Endothelial cell of umbilical vein (primary cell): Measurements from ENCODE around the gene ANKMY1. TPM values are rescaled to one million over a fixed set of nuclear protein-coding genes. Genes with fewer than 3 reads are reported as not detected.

Experiments
- BruUV-seq: library from RNA; stranded (reverse); fragments of 400-500 nt; replicated peaks from 2 replicates; lab custom pipeline; 2021; lab: Mats Ljungman, UMichigan
- CTCF ChIA-PET: fragments of 300-600, 350-600 bp; sonication (Branson Sonifier 250); formaldehyde crosslinking; loops from one replicate; lab custom pipeline; 2021; ENCODE audit warnings: antibody characterized with exemption, inconsistent platforms; lab: Charles Lee
- POLR2A ChIA-PET: fragments of 300-600, 350-600 bp; sonication (Branson Sonifier 250); formaldehyde crosslinking; loops from one replicate; lab custom pipeline; 2021; ENCODE audit warnings: antibody characterized with exemption, inconsistent platforms; lab: Charles Lee
- DNase-seq: peaks from one replicate; pipeline ENCODE4 v3.0.0-alpha.2; 2011; ENCODE audit warnings: low read depth, low spot score
- FAIRE-seq: peaks from 2 replicates; lab custom pipeline; 2011; peaks lifted over from hg19 to GRCh38; lab: Jason Lieb, UNC
- H2AFZ ChIP-seq: 2 replicates; pipeline ENCODE4 v1.6.0; 2012; ENCODE audit warnings: low read depth, low read length, control low read depth, inconsistent platforms
- H3K27ac ChIP-seq: 2 replicates; pipeline ENCODE4 v1.5.1; 2011; ENCODE audit warnings: low read depth, mild to moderate bottlenecking, control low read depth, low read length, moderate library complexity; ENCODE audit not compliant: insufficient read depth
- H3K27me3 ChIP-seq, 2 experiments: 2 replicates each; pipeline versions ENCODE4 v1.6.0 to v1.6.1; 2011; ENCODE audit warnings: low read length in 2 of 2, mixed read lengths in 1 of 2; ENCODE audit not compliant: control insufficient read depth in 2 of 2, insufficient read depth in 2 of 2
- H3K36me3 ChIP-seq, 2 experiments: 2 replicates in 1 of 2; 3 replicates in 1 of 2; pipeline ENCODE4 v1.5.1; 2011; ENCODE audit warnings: low read length in 2 of 2, mild to moderate bottlenecking in 1 of 2, moderate library complexity in 1 of 2; ENCODE audit not compliant: control insufficient read depth in 2 of 2, insufficient read depth in 2 of 2; ENCODE audit errors: extremely low read depth in 1 of 2
- H3K4me1 ChIP-seq: 3 replicates; pipeline ENCODE4 v1.5.1; 2011; ENCODE audit warnings: mild to moderate bottlenecking, low read length; ENCODE audit not compliant: control insufficient read depth, insufficient read depth; ENCODE audit errors: extremely low read depth
- H3K4me2 ChIP-seq: 2 replicates; pipeline ENCODE4 v1.6.1; 2011; ENCODE audit warnings: low read length, control low read depth, mixed read lengths; ENCODE audit not compliant: insufficient read depth
- H3K4me3 ChIP-seq, 3 experiments: fragments of 200-600 bp in 1 of 3; sonication (generic), shearing (Covaris generic) in 1 of 3; replicated peaks in 1 of 3; 2 replicates each; pipeline ENCODE4 v1.5.1; 2011 to 2016; ENCODE audit warnings: control low read depth in 3 of 3, low read length in 3 of 3, mild to moderate bottlenecking in 2 of 3, inconsistent platforms in 1 of 3, low read depth in 1 of 3, moderate library complexity in 1 of 3; ENCODE audit not compliant: insufficient read depth in 1 of 3
- H3K79me2 ChIP-seq: 2 replicates; pipeline ENCODE4 v1.6.0; 2012; ENCODE audit warnings: low read length, inconsistent platforms; ENCODE audit not compliant: control insufficient read depth, insufficient read depth
- H3K9ac ChIP-seq: replicated peaks from 2 replicates; pipeline ENCODE3; 2011; ENCODE audit warnings: low read length, control low read depth; ENCODE audit not compliant: insufficient read depth; ENCODE audit errors: extremely low read depth
- H3K9me1 ChIP-seq: replicated peaks from 3 replicates; pipeline ENCODE4 v1.6.0; 2011; ENCODE audit warnings: mild to moderate bottlenecking, low read length; ENCODE audit not compliant: control insufficient read depth, insufficient read depth; ENCODE audit errors: extremely low read depth
- H3K9me3 ChIP-seq: replicated peaks from 2 replicates; pipeline ENCODE4 v1.5.1; 2012; ENCODE audit warnings: low read length, inconsistent platforms; ENCODE audit not compliant: control insufficient read depth, insufficient read depth
- H4K20me1 ChIP-seq: replicated peaks from 2 replicates; pipeline ENCODE3; 2011; ENCODE audit warnings: mild to moderate bottlenecking, low read length; ENCODE audit not compliant: control insufficient read depth, insufficient read depth; ENCODE audit errors: extremely low read depth
- CTCF ChIP-seq, 2 donors: IDR thresholded peaks; 1 replicate in 1 of 2; 2 replicates in 1 of 2; pipeline ENCODE4 v1.5.1; 2011; ENCODE audit warnings: low read length in 2 of 2, mild to moderate bottlenecking in 2 of 2, moderate library complexity in 2 of 2, control low read depth in 1 of 2, inconsistent platforms in 1 of 2, low read depth in 1 of 2; ENCODE audit not compliant: insufficient read depth in 1 of 2; ENCODE audit errors: extremely low read depth in 1 of 2
- EZH2 ChIP-seq: IDR thresholded peaks from 2 replicates; pipeline ENCODE4 v1.6.1; 2012; ENCODE audit warnings: borderline replicate concordance, low read depth, mild to moderate bottlenecking, moderate library complexity, low read length, inconsistent platforms; ENCODE audit not compliant: severe bottlenecking
- FOS ChIP-seq: IDR thresholded peaks from 2 replicates; pipeline ENCODE4 v1.6.1; 2011; ENCODE audit warnings: mild to moderate bottlenecking, low read length, moderate library complexity, borderline replicate concordance; ENCODE audit not compliant: insufficient read depth
- GATA2 ChIP-seq: IDR thresholded peaks from 2 replicates; pipeline ENCODE4 v1.7.0; 2011; ENCODE audit warnings: low read depth, mild to moderate bottlenecking, moderate library complexity, mixed read lengths, low read length; ENCODE audit not compliant: insufficient read length, insufficient read depth
- JUN ChIP-seq: IDR thresholded peaks from 2 replicates; pipeline ENCODE4 v1.6.1; 2011; ENCODE audit warnings: borderline replicate concordance, low read depth; ENCODE audit not compliant: insufficient read length, insufficient read depth
- MAX ChIP-seq: IDR thresholded peaks from 2 replicates; pipeline ENCODE4 v1.6.1; 2011; ENCODE audit not compliant: insufficient read depth, insufficient read length
- MYC ChIP-seq: IDR thresholded peaks from one replicate; pipeline ENCODE4 v1.6.1; 2011; ENCODE audit warnings: mild to moderate bottlenecking, low read depth, low read length
- POLR2A ChIP-seq: IDR thresholded peaks from 2 replicates; pipeline ENCODE4 v1.6.1; 2012; ENCODE audit warnings: low read depth, mild to moderate bottlenecking, control low read depth, low read length
- POLR2AphosphoS5 ChIP-seq: IDR thresholded peaks from 2 replicates; pipeline ENCODE4 v1.6.1; 2012; ENCODE audit warnings: low read depth, mild to moderate bottlenecking, control low read depth, low read length, moderate library complexity; ENCODE audit not compliant: insufficient read depth
- dilution Hi-C: fragments of 300-500 bp; cut with MboI; formaldehyde crosslinking; loops from one replicate; pipeline ENCODE4 v1.15.0; 2019; ENCODE audit warnings: low sequenced_read_pairs; ENCODE audit not compliant: extremely low pct_ligation_motif_present
- intact Hi-C: fragments of 100-400 bp; cut with micrococcal nuclease; formaldehyde crosslinking; loops from one replicate; pipeline ENCODE4 v1.10.0; 2022
- polyA plus RNA-seq, 4 experiments: library from polyadenylated mRNA; depleted of rRNA in 3 of 4; stranded (reverse) in 3 of 4; unstranded in 1 of 4; fragments of >200 nt; gene quantifications; 2 replicates each; pipeline versions ENCODE4 v1.2.1 to v1.2.3, GENCODE V29; 2011 to 2012; ENCODE audit warnings: missing spikeins in 1 of 4
- total RNA-seq: library from RNA; stranded (reverse); gene quantifications from 2 replicates; pipeline ENCODE4 v1.2.3, GENCODE V29; 2021

Gene ANKMY1
- total and polyA plus RNA-seq, 2 donors (not counting 3 experiments of a cell fraction or from before 2014, with no cell fraction given) = 9.0 to 16.0 TPM

DNA sequence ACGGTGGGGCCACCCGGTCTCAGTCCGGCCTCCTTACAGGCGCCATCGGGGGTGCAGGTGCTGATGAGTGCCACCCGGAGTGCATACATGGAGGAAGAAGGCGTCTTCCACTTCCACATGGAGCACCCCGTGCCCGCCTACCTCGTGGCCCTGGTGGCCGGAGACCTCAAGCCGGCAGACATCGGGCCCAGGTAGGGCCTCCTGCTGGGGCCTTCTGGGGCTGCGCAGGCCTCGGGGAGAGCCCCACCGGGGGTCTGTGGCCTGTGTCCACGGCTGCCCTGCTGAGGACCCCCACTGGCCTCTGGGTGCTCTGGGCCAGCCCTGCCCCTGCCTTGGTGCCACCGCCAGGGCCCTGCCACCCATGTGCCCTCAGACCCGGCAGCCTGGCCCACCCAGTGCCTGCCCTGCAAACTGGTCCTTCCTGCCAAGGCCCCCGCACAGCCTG is 15.3 kb upstream of the ANKMY1 start:
- H3K27me3 ChIP-seq = no peaks in the 10 kb centered on the region
- no peak overlapping the region for H2AFZ ChIP-seq
- peaks cover 7% of the 10 kb centered on the region for H3K4me1 ChIP-seq
- no peak for FAIRE-seq
- ChIA-PET CTCF (no interaction called here), POLR2A (no interaction called here)
- dilution Hi-C loops (no loop called here), intact Hi-C loops (no loop called here)
- H3K27ac ChIP-seq = no peak overlapping the region
- H4K20me1 ChIP-seq = no peaks in the 10 kb centered on the region
- H3K79me2 ChIP-seq = peaks cover 20% of the 10 kb centered on the region
- TF ChIP-seq POLR2A (no peak), FOS (no peak), JUN (no peak)
- peaks cover 0 to 25% of the 10 kb centered on the region in 2 experiments for H3K36me3 ChIP-seq
- H3K9me1 ChIP-seq = no peaks in the 10 kb centered on the region
- BruUV-seq = no TSS peak
- H3K4me2 ChIP-seq = no peak overlapping the region
- no peaks in the 10 kb centered on the region for H3K9me3 ChIP-seq
- H3K4me3 ChIP-seq = no peak overlapping the region
- no peak overlapping the region for H3K9ac ChIP-seq
- DNase-seq = no peak

GRCh38 chr2:240572141-240573031 is 14.6 kb upstream of the ANKMY1 start:
- Histone ChIP-seq H4K20me1 (no peaks in the 10 kb centered on the region), H2AFZ (no peak overlapping the region), H3K79me2 (peaks cover 20% of the 10 kb centered on the region), H3K4me3 (no peak overlapping the region), H3K27ac (no peak overlapping the region), H3K27me3 (no peaks in the 10 kb centered on the region), H3K9me1 (no peaks in the 10 kb centered on the region), H3K9ac (no peak overlapping the region), H3K4me2 (no peak overlapping the region), H3K36me3 (peaks cover 0 to 21% of the 10 kb centered on the region in 2 experiments), H3K9me3 (no peaks in the 10 kb centered on the region), H3K4me1 (peaks cover 10% of the 10 kb centered on the region)
- TF ChIP-seq POLR2A (no peak), CTCF (IDR thresholded peaks at IDR 0.05; ENCODE audit: extremely low read depth in 1 of 2, insufficient read depth in 1 of 2, low read depth in 1 of 2, low read length in 2 of 2) (no peak), GATA2 (no peak), MAX (no peak), EZH2 (no peak), JUN (no peak), MYC (no peak), FOS (no peak), POLR2AphosphoS5 (no peak)
- BruUV-seq = no TSS peak
- ChIA-PET CTCF (no interaction called here), POLR2A (no interaction called here)
- intact Hi-C loops = no loop called here
- DNase-seq = no peak
- no peak for FAIRE-seq
- dilution Hi-C loops = no loop called here
